HFFc6 (cell line): ENCODE results near the gene S100A3. TPM values are rescaled to one million over a fixed set of nuclear protein-coding genes. Genes with fewer than 3 reads are reported as not detected.
A peak's percentile ranks its signal among the peaks of the same experiment; 100 is the strongest.

Experiments
- DNase-seq: peaks from one replicate; pipeline ENCODE4 v3.0.0-alpha.2; 2018
- H3K27ac Mint-ChIP-seq: 2 replicates; pipeline ENCODE4 v1.8.0; 2020; ENCODE audit warnings: mild to moderate bottlenecking, mixed read lengths
- H3K27me3 Mint-ChIP-seq: 2 replicates; pipeline ENCODE4 v1.8.0; 2021; ENCODE audit warnings: mild to moderate bottlenecking, moderate library complexity, mixed read lengths; ENCODE audit not compliant: insufficient read depth
- H3K36me3 Mint-ChIP-seq: 2 replicates; pipeline ENCODE4 v1.8.0; 2021; ENCODE audit warnings: low read depth, mixed read lengths
- H3K4me1 Mint-ChIP-seq: 2 replicates; pipeline ENCODE4 v1.8.0; 2020; ENCODE audit warnings: low read depth, mixed read lengths
- H3K4me3 Mint-ChIP-seq: 2 replicates; pipeline ENCODE4 v1.8.0; 2020; ENCODE audit warnings: mild to moderate bottlenecking, moderate library complexity, mixed read lengths
- H3K9me3 Mint-ChIP-seq: 2 replicates; pipeline ENCODE4 v1.8.0; 2020; ENCODE audit warnings: mild to moderate bottlenecking, mixed read lengths
- CTCF ChIP-seq: fragments of 200-600 bp; sonication (generic); IDR thresholded peaks from 2 replicates; pipeline ENCODE4 v1.5.0; 2021; ENCODE audit warnings: antibody characterized with exemption, mild to moderate bottlenecking
- total RNA-seq, 6 experiments: library from RNA; stranded (reverse); fragmentation: NEBNext Ultra II Directional; extraction: Animal tissue kit (Norgen Biotek cat#: 25700); gene quantifications; 2 replicates in 1 of 6; 3 replicates in 5 of 6; pipeline ENCODE4 v1.2.3, GENCODE V29; 2021

Gene S100A3
- total RNA-seq, 6 experiments from 2014 or later: 3.4 to 5.6 (median 5.1) TPM

GRCh38 chr1:153541641-153542590, 7.1 kb downstream of the S100A3 start:
- H3K4me1 Mint-ChIP-seq: peaks cover 97% of the 10 kb centered on the region
- H3K27me3 Mint-ChIP-seq: peaks cover 4% of the 10 kb centered on the region
- H3K27ac Mint-ChIP-seq: peak overlapping the region; percentile 95

GRCh38 chr1:153540394-153541361, 8.4 kb downstream of the S100A3 start, which contains the start of gene S100A5:
Gene S100A5 (minus strand): TSS chr1:153540934. CDS start chr1:153540191, 743 bp downstream.
- TF ChIP-seq CTCF: no peak
- Mint-ChIP-seq H3K36me3 (peaks cover 26% of the 10 kb centered on the region; the same call in 1 of the 2 replicates), H3K27me3 (peaks cover 4% of the 10 kb centered on the region), H3K27ac (peak within 1 kb of the TSS; percentile 75), H3K4me3 (peak within 1 kb of the TSS; percentile 22; the same call in 1 of the 2 replicates), H3K9me3 (no peaks in the 10 kb centered on the region), H3K4me1 (peaks cover 95% of the 10 kb centered on the region)
- peak; percentile 35 for DNase-seq

More at GRCh38 chr1:153541641-153542590, 7.1 kb downstream of the S100A3 start:
- no peak overlapping the region for H3K4me3 Mint-ChIP-seq
- DNase-seq: no peak
- no peaks in the 10 kb centered on the region for H3K9me3 Mint-ChIP-seq
- TF ChIP-seq CTCF: no peak
- peaks cover 26% of the 10 kb centered on the region; the same call in 1 of the 2 replicates for H3K36me3 Mint-ChIP-seq

- Mint-ChIP-seq H3K36me3 (peaks cover 31% of the 10 kb centered on the region), H3K27ac (peak overlapping the region; percentile 75), H3K27me3 (peaks cover under 1% of the 10 kb centered on the region; the same call in 1 of the 2 replicates), H3K9me3 (no peaks in the 10 kb centered on the region), H3K4me3 (no peak overlapping the region), H3K4me1 (peaks cover 88% of the 10 kb centered on the region)
- no peak for TF ChIP-seq CTCF
- no peak for DNase-seq
These were observed 9.5 kb downstream of the S100A3 start for GRCh38 chr1:153539395-153540093.

GRCh38 chr1:153538315-153538821, 10.7 kb downstream of the S100A3 start:
- H3K27ac Mint-ChIP-seq: peak overlapping the region; percentile 79
- H3K9me3 Mint-ChIP-seq: no peaks in the 10 kb centered on the region
- peaks cover 28% of the 10 kb centered on the region for H3K36me3 Mint-ChIP-seq
- no peak overlapping the region for H3K4me3 Mint-ChIP-seq
- peaks cover 10% of the 10 kb centered on the region for H3K27me3 Mint-ChIP-seq
- peak; percentile 62 for DNase-seq
- peaks cover 88% of the 10 kb centered on the region for H3K4me1 Mint-ChIP-seq
- TF ChIP-seq CTCF: peak; percentile 17
